Liver (tissue), 9 donors: ENCODE measurements around the gene BMPER. TPM values are rescaled to one million over a fixed set of nuclear protein-coding genes. Genes with fewer than 3 reads are reported as not detected.

ENCODE experiments used
- DNase-seq: peaks from one replicate; pipeline ENCODE4 v3.0.0-alpha.2; 2017; ENCODE audit warnings: low spot score
- H3K27ac ChIP-seq, 2 donors: one replicate each; pipeline ENCODE4 v1.7.0; 2013; ENCODE audit warnings: inconsistent platforms in 2 of 2, low read length in 2 of 2, control low read depth in 1 of 2, low read depth in 1 of 2, mild to moderate bottlenecking in 1 of 2
- H3K27me3 ChIP-seq, 4 donors: one replicate each; pipeline versions ENCODE4 v1.6.1 to v1.7.0; 2013; ENCODE audit warnings: low read length in 3 of 4, inconsistent platforms in 1 of 4, mild to moderate bottlenecking in 1 of 4, moderate library complexity in 1 of 4; ENCODE audit not compliant: control insufficient read depth in 4 of 4, insufficient read depth in 4 of 4
- H3K36me3 ChIP-seq, 4 donors: one replicate each; pipeline versions ENCODE4 v1.6.1 to v1.7.0; 2013; ENCODE audit warnings: low read length in 3 of 4, mild to moderate bottlenecking in 3 of 4, low read depth in 1 of 4, moderate library complexity in 1 of 4; ENCODE audit not compliant: control insufficient read depth in 4 of 4, insufficient read depth in 3 of 4
- H3K4me1 ChIP-seq, 4 donors: one replicate each; pipeline versions ENCODE4 v1.6.1 to v1.7.0; 2013; ENCODE audit warnings: low read length in 3 of 4, mild to moderate bottlenecking in 3 of 4, moderate library complexity in 1 of 4; ENCODE audit not compliant: control insufficient read depth in 4 of 4, insufficient read depth in 4 of 4
- H3K4me3 ChIP-seq, 3 donors: one replicate each; pipeline versions ENCODE4 v1.6.1 to v1.7.0; 2013; ENCODE audit warnings: low read length in 3 of 3, control low read depth in 1 of 3, low read depth in 1 of 3, mild to moderate bottlenecking in 1 of 3
- H3K9ac ChIP-seq, 2 donors: one replicate each; pipeline ENCODE4 v1.7.0; 2013; ENCODE audit warnings: low read length in 2 of 2, mild to moderate bottlenecking in 2 of 2, moderate library complexity in 2 of 2, control low read depth in 1 of 2, low read depth in 1 of 2
- H3K9me3 ChIP-seq, 4 donors: one replicate each; pipeline versions ENCODE4 v1.6.1 to v1.7.0; 2013; ENCODE audit warnings: low read length in 3 of 4; ENCODE audit not compliant: control insufficient read depth in 4 of 4
- EGR1 ChIP-seq, 2 donors: IDR thresholded peaks; 2 replicates each; pipeline ENCODE4 v1.6.1; 2016 to 2018; ENCODE audit warnings: antibody characterized with exemption in 2 of 2, low read depth in 2 of 2
- FOXA1 ChIP-seq: IDR thresholded peaks from 2 replicates; pipeline ENCODE4 v1.6.1; 2016; ENCODE audit warnings: antibody characterized with exemption
- GABPA ChIP-seq, 2 donors: IDR thresholded peaks in 1 of 2; conservative IDR thresholded peaks in 1 of 2; 2 replicates each; pipeline ENCODE4 v1.6.1; 2016; ENCODE audit warnings: antibody characterized with exemption in 2 of 2, mild to moderate bottlenecking in 1 of 2, moderate library complexity in 1 of 2
- HNF4A ChIP-seq, 2 donors: conservative IDR thresholded peaks; 2 replicates each; pipeline ENCODE4 v1.6.1; 2016; ENCODE audit warnings: antibody characterized with exemption in 2 of 2, mild to moderate bottlenecking in 2 of 2
- HNF4G ChIP-seq: IDR thresholded peaks from 2 replicates; pipeline ENCODE4 v1.6.1; 2016; ENCODE audit warnings: antibody characterized with exemption
- JUND ChIP-seq, 2 donors: IDR thresholded peaks; 2 replicates each; pipeline ENCODE4 v1.6.1; 2016; ENCODE audit warnings: antibody characterized with exemption in 2 of 2
- NR2F2 ChIP-seq: IDR thresholded peaks from 2 replicates; pipeline ENCODE4 v1.6.1; 2016; ENCODE audit warnings: antibody characterized with exemption
- RAD21 ChIP-seq, 2 donors: IDR thresholded peaks; 2 replicates each; pipeline ENCODE4 v1.6.1; 2016; ENCODE audit warnings: antibody characterized with exemption in 2 of 2, mild to moderate bottlenecking in 2 of 2
- SP1 ChIP-seq: IDR thresholded peaks from 2 replicates; pipeline ENCODE4 v1.6.1; 2018; ENCODE audit warnings: antibody characterized with exemption, mild to moderate bottlenecking
- TAF1 ChIP-seq: conservative IDR thresholded peaks from 2 replicates; pipeline ENCODE4 v1.6.1; 2016; ENCODE audit warnings: antibody characterized with exemption, mild to moderate bottlenecking
- YY1 ChIP-seq: IDR thresholded peaks from 2 replicates; pipeline ENCODE4 v1.6.1; 2016; ENCODE audit warnings: antibody characterized with exemption, mild to moderate bottlenecking
- WGBS: extraction: QIAGEN DNeasy Blood & Tissue Kit; methylation state at CpG from one replicate; pipeline ENCODE4 v1.1.7; 2013; 5-methylcytosine and 5-hydroxymethylcytosine counted together
- polyA plus RNA-seq, 2 donors: library from polyadenylated mRNA; stranded (reverse) in 1 of 2; unstranded in 1 of 2; fragments of 200-250 nt in 1 of 2; fragments of >200 nt in 1 of 2; fragmentation: Nextera tagmentation in 1 of 2; extraction: Ambion mirVana in 1 of 2; gene quantifications; one replicate each; pipeline versions ENCODE4 v1.2.1 to v1.2.3, GENCODE V29; 2013 to 2015
- total RNA-seq, 2 donors: library from RNA; depleted of rRNA; stranded (reverse); fragments of >200 nt; gene quantifications; one replicate each; pipeline ENCODE4 v1.2.3, GENCODE V29; 2014
- TF ChIP-seq, protein P1 (sequence below): IDR thresholded peaks from 2 replicates; pipeline ENCODE4 v1.6.1; 2016; ENCODE audit warnings: antibody characterized with exemption
- TF ChIP-seq, protein P2 (sequence below): IDR thresholded peaks from 2 replicates; pipeline ENCODE4 v1.6.1; 2016; ENCODE audit warnings: antibody characterized with exemption
- TF ChIP-seq, protein P3 (sequence below): fragments of 150-350 bp; IDR thresholded peaks from 2 replicates; pipeline ENCODE4 v1.5.1; 2017; ENCODE audit warnings: improper control_type of control experiment, low read depth, low read length; ENCODE audit not compliant: missing input control
- TF ChIP-seq, protein P4 (sequence below): IDR thresholded peaks from 2 replicates; pipeline ENCODE4 v1.6.1; 2016; ENCODE audit warnings: antibody characterized with exemption, mild to moderate bottlenecking
- TF ChIP-seq, protein P5 (sequence below): IDR thresholded peaks from 2 replicates; pipeline ENCODE4 v1.6.1; 2016; ENCODE audit warnings: antibody characterized with exemption
- donor health status: healthy.
- donor health status: healthy.
- donor health status: healthy.
- donor health status: healthy.
- donor health status: healthy.

The BMPER gene
- total and polyA plus RNA-seq, 4 donors: 4.0 to 8.5 (median 6.2) TPM

DNA sequence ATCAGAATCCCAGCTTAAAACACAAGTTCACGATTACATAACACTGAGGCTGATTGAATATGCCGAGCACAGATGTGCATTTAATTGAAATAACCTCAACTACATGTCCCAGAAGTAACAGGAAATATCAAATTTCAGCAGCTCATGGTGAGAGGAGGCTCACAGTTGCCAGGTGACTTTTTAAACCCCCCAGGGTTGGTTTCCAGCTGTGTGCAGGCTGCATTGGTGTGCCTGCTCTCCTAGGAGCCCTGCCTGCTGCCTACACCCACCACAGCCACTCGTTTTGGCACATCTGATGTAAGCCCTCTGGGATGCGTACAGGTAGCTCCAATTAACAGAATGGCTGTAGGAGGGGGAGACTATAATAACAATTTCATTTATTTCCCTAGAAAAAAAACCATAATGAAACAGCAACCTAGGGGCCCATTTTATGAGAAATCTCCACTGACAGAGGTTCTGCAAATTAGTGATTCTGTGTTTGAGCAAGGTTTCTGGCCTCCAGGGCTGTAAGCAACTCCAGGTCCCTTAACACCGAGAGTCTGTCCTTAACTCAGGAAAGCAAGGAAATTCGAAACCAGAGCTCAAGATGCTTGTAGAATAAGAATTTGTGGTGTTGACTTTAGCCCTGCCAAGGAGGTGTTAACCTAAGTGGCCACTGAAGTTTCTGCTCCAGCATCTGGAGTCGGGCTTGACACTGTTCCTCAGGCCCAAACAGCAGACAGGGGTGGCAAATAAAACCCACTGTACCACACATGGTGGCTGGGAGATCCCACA is 161.9 kb downstream of the BMPER start (continued):
- TF ChIP-seq TAF1 (no peak), SP1 (no peak), RAD21 (IDR thresholded peaks at IDR 0.05) (no peak), HNF4G (no peak), NR2F2 (no peak), YY1 (no peak), HNF4A (conservative IDR thresholded peaks at IDR 0.05) (no peak), EGR1 (IDR thresholded peaks at IDR 0.05; ENCODE audit: low read depth in 2 of 2) (no peak), GABPA (IDR thresholded peaks at IDR 0.05 in 1 of 2, conservative IDR thresholded peaks at IDR 0.05 in 1 of 2) (no peak)
- TF ChIP-seq, protein P1, sequence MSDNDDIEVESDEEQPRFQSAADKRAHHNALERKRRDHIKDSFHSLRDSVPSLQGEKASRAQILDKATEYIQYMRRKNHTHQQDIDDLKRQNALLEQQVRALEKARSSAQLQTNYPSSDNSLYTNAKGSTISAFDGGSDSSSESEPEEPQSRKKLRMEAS: no peak

DNA sequence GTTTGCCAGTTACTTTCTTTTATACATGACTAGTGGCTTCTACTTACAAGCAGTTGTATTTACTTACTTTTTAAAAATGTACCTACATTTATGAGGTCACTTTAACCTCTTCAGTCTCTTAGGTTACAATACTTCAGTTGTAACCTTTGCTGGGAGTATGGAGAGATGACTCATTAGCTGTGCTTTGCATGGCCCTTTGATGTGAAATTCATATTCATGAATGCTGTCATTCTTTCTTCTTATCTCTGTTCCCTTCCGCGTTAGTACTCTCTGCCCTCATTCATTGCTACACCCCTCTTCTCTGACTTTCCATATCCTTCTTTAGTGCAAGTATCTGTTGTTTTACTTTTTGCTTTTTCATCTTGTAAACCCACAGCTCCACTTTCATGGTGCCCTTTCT is 164.3 kb downstream of the BMPER start:
- Histone ChIP-seq H3K9me3 (no peaks in the 10 kb centered on the region), H3K27me3 (no peaks in the 10 kb centered on the region), H3K36me3 (no peaks in the 10 kb centered on the region), H3K4me1 (no peaks in the 10 kb centered on the region), H3K9ac (no peak overlapping the region), H3K4me3 (no peak overlapping the region), H3K27ac (no peak overlapping the region)
- WGBS: 69% methylated on average over 2 of the region's 2 CpGs
- DNase-seq: no peak
- TF ChIP-seq, protein P2, sequence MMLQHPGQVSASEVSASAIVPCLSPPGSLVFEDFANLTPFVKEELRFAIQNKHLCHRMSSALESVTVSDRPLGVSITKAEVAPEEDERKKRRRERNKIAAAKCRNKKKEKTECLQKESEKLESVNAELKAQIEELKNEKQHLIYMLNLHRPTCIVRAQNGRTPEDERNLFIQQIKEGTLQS: no peak
- TF ChIP-seq, protein P3, sequence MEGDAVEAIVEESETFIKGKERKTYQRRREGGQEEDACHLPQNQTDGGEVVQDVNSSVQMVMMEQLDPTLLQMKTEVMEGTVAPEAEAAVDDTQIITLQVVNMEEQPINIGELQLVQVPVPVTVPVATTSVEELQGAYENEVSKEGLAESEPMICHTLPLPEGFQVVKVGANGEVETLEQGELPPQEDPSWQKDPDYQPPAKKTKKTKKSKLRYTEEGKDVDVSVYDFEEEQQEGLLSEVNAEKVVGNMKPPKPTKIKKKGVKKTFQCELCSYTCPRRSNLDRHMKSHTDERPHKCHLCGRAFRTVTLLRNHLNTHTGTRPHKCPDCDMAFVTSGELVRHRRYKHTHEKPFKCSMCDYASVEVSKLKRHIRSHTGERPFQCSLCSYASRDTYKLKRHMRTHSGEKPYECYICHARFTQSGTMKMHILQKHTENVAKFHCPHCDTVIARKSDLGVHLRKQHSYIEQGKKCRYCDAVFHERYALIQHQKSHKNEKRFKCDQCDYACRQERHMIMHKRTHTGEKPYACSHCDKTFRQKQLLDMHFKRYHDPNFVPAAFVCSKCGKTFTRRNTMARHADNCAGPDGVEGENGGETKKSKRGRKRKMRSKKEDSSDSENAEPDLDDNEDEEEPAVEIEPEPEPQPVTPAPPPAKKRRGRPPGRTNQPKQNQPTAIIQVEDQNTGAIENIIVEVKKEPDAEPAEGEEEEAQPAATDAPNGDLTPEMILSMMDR: no peak

DNA sequence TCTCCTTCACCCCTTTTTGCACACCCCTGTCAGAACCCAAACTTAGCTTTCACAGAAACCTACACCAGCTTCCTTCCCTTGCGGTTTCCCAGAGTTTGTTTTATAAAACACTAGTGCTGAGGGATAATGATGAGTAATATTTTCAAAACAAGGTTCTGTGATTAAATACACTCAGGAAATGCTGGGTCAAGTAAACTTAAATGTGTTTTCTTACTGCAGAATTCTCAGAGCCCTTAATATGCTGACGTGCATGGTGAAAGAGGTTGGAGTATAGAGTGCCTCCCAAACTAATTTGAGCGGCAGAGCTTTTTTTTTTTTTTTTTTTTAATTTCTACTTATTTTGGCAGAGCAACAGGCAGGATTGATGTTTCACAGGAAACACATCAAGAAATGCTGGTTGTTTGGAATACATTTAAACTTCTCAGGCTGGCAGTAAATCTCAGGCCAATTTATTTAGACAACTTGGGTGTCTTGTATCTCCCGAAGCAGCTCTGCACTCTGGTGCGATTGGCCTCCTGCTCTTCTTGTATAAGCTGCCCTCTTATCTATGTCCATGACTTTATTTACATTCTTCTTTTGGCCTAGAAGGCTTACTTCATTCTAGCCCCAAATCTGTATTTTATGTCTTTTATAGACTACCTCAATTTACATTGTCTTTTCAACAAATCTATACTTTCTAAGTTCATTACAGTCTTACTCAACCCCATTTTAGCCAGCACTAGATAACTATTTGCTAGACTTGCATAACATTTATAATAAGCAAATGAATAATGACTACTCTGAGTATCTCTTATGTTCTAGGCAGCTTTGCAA is 165.4 kb downstream of the BMPER start:
- Histone ChIP-seq H3K27ac (no peak overlapping the region), H3K9me3 (no peaks in the 10 kb centered on the region), H3K27me3 (no peaks in the 10 kb centered on the region), H3K4me3 (no peak overlapping the region), H3K4me1 (no peaks in the 10 kb centered on the region), H3K9ac (no peak overlapping the region), H3K36me3 (no peaks in the 10 kb centered on the region)
- no peak for DNase-seq
- WGBS: 76% methylated on average over 5 of the region's 5 CpGs
- TF ChIP-seq, protein P3: no peak
- TF ChIP-seq RAD21 (IDR thresholded peaks at IDR 0.05) (no peak), SP1 (no peak), TAF1 (no peak), GABPA (IDR thresholded peaks at IDR 0.05 in 1 of 2, conservative IDR thresholded peaks at IDR 0.05 in 1 of 2) (no peak), EGR1 (IDR thresholded peaks at IDR 0.05; ENCODE audit: low read depth in 2 of 2) (no peak), YY1 (no peak), JUND (IDR thresholded peaks at IDR 0.05) (no peak), HNF4G (no peak), FOXA1 (no peak)
- TF ChIP-seq, protein P1: no peak
- TF ChIP-seq, protein P4, sequence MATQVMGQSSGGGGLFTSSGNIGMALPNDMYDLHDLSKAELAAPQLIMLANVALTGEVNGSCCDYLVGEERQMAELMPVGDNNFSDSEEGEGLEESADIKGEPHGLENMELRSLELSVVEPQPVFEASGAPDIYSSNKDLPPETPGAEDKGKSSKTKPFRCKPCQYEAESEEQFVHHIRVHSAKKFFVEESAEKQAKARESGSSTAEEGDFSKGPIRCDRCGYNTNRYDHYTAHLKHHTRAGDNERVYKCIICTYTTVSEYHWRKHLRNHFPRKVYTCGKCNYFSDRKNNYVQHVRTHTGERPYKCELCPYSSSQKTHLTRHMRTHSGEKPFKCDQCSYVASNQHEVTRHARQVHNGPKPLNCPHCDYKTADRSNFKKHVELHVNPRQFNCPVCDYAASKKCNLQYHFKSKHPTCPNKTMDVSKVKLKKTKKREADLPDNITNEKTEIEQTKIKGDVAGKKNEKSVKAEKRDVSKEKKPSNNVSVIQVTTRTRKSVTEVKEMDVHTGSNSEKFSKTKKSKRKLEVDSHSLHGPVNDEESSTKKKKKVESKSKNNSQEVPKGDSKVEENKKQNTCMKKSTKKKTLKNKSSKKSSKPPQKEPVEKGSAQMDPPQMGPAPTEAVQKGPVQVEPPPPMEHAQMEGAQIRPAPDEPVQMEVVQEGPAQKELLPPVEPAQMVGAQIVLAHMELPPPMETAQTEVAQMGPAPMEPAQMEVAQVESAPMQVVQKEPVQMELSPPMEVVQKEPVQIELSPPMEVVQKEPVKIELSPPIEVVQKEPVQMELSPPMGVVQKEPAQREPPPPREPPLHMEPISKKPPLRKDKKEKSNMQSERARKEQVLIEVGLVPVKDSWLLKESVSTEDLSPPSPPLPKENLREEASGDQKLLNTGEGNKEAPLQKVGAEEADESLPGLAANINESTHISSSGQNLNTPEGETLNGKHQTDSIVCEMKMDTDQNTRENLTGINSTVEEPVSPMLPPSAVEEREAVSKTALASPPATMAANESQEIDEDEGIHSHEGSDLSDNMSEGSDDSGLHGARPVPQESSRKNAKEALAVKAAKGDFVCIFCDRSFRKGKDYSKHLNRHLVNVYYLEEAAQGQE: no peak
- TF ChIP-seq, protein P5, sequence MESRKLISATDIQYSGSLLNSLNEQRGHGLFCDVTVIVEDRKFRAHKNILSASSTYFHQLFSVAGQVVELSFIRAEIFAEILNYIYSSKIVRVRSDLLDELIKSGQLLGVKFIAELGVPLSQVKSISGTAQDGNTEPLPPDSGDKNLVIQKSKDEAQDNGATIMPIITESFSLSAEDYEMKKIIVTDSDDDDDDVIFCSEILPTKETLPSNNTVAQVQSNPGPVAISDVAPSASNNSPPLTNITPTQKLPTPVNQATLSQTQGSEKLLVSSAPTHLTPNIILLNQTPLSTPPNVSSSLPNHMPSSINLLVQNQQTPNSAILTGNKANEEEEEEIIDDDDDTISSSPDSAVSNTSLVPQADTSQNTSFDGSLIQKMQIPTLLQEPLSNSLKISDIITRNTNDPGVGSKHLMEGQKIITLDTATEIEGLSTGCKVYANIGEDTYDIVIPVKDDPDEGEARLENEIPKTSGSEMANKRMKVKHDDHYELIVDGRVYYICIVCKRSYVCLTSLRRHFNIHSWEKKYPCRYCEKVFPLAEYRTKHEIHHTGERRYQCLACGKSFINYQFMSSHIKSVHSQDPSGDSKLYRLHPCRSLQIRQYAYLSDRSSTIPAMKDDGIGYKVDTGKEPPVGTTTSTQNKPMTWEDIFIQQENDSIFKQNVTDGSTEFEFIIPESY: no peak
